Measurements from ENCODE around the gene FAM78A. TPM values are rescaled to one million over a fixed set of nuclear protein-coding genes. Genes with fewer than 3 reads are reported as not detected.
"Not testable (repeated sequence)": the region's sequence is repeated elsewhere in the genome, so short reads cannot be mapped to it uniquely, and the experiment has no call there.

The FAM78A gene
- polyA plus RNA-seq, 1 experiment, result 0.40 TPM

GRCh38 chr9:131217331-131218031, 58.8 kb downstream of the FAM78A start:
- Histone ChIP-seq H3K4me3 (ENCODE audit: low read depth, low read length) (no peak overlapping the region), H3K27me3 (ENCODE audit: control insufficient read depth, insufficient read depth, low read length) (no peaks in the 10 kb centered on the region), H3K27ac (ENCODE audit: low read depth, low read length) (no peak overlapping the region), H3K9me3 (ENCODE audit: control insufficient read depth, insufficient read depth, low read length) (no peaks in the 10 kb centered on the region)
- DNase-seq (ENCODE audit: low read depth, low spot score), result no peak
- TF ChIP-seq CTCF (IDR thresholded peaks at IDR 0.05; ENCODE audit: low read depth, low read length), result no peak
- ChIA-PET CTCF (interaction anchor here (1.2 to 1.9 kb wide), 2 partner anchors 119 to 133 kb away, joined by 3 to 4 read pairs; no protein-coding TSS in a partner anchor), POLR2A (no interaction called here)

GRCh38 chr9:131216806-131217205, 59.5 kb downstream of the FAM78A start:
- H3K27ac ChIP-seq (ENCODE audit: low read depth, low read length), result no peak overlapping the region
- no peak overlapping the region for H3K4me3 ChIP-seq (ENCODE audit: low read depth, low read length)
- peaks cover 3% of the 10 kb centered on the region; the same call in 1 of the 2 replicates for H3K9me3 ChIP-seq (ENCODE audit: control insufficient read depth, insufficient read depth, low read length)
- no peak for TF ChIP-seq CTCF (IDR thresholded peaks at IDR 0.05; ENCODE audit: low read depth, low read length)
- DNase-seq (ENCODE audit: low read depth, low spot score), result no peak
- CTCF ChIA-PET, result interaction anchor here (1.2 kb wide), 1 partner anchor 133 kb away, joined by 3 read pairs; no protein-coding TSS in a partner anchor
- no peaks in the 10 kb centered on the region for H3K27me3 ChIP-seq (ENCODE audit: control insufficient read depth, insufficient read depth, low read length)
- POLR2A ChIA-PET, result no interaction called here

GRCh38 chr9:131214876-131215275, 61.4 kb downstream of the FAM78A start:
- no peak for TF ChIP-seq CTCF (IDR thresholded peaks at IDR 0.05; ENCODE audit: low read depth, low read length)

GRCh38 chr9:131214286-131214856, 61.9 kb downstream of the FAM78A start:
- Histone ChIP-seq H3K4me3 (ENCODE audit: low read depth, low read length) (no peak overlapping the region), H3K27me3 (ENCODE audit: control insufficient read depth, insufficient read depth, low read length) (no peaks in the 10 kb centered on the region), H3K27ac (ENCODE audit: low read depth, low read length) (no peak overlapping the region), H3K9me3 (ENCODE audit: control insufficient read depth, insufficient read depth, low read length) (peaks cover 4% of the 10 kb centered on the region; the same call in 1 of the 2 replicates)
- no peak for DNase-seq (ENCODE audit: low read depth, low spot score)
- POLR2A ChIA-PET, result no interaction called here
- TF ChIP-seq CTCF (IDR thresholded peaks at IDR 0.05; ENCODE audit: low read depth, low read length), result no peak
- CTCF ChIA-PET, result interaction anchor here (0.5 to 1.5 kb wide), 5 partner anchors 33 to 135 kb away, joined by 3 to 4 read pairs (median 3); no protein-coding TSS in a partner anchor

More at GRCh38 chr9:131214876-131215275, 61.4 kb downstream of the FAM78A start:
- Histone ChIP-seq H3K27me3 (ENCODE audit: control insufficient read depth, insufficient read depth, low read length) (no peaks in the 10 kb centered on the region), H3K4me3 (ENCODE audit: low read depth, low read length) (no peak overlapping the region), H3K27ac (ENCODE audit: low read depth, low read length) (no peak overlapping the region), H3K9me3 (ENCODE audit: control insufficient read depth, insufficient read depth, low read length) (peaks cover 4% of the 10 kb centered on the region; the same call in 1 of the 2 replicates)
- ChIA-PET CTCF (interaction anchor here (0.5 to 1.5 kb wide), 5 partner anchors 56 to 135 kb away, joined by 3 to 12 read pairs (median 3); no protein-coding TSS in a partner anchor), POLR2A (no interaction called here)
- DNase-seq (ENCODE audit: low read depth, low spot score), result no peak

GRCh38 chr9:131211920-131212319, 64.4 kb downstream of the FAM78A start:
- H3K27ac ChIP-seq (ENCODE audit: low read depth, low read length); H3K9me3 ChIP-seq (ENCODE audit: control insufficient read depth, insufficient read depth, low read length); CTCF ChIA-PET; POLR2A ChIA-PET; H3K4me3 ChIP-seq (ENCODE audit: low read depth, low read length); H3K27me3 ChIP-seq (ENCODE audit: control insufficient read depth, insufficient read depth, low read length); DNase-seq (ENCODE audit: low read depth, low spot score): not testable (repeated sequence)

Other genes starting within 250 kb of the FAM78A start
- gene AIF1L, start 180.0 kb downstream of the FAM78A start, polyA plus RNA-seq (2011; rRNA removed), result 0.30 and 0.31 TPM in 2 replicates
- gene NUP214, start 150.9 kb downstream of the FAM78A start, polyA plus RNA-seq (2011; rRNA removed), result 7.9 and 12.4 TPM in 2 replicates
- 0.57 and 0.76 TPM in 2 replicates for gene PLPP7, start 13.2 kb upstream of the FAM78A start, polyA plus RNA-seq (2011; rRNA removed)
- gene PRRC2B, start 117.6 kb upstream of the FAM78A start, polyA plus RNA-seq (2011; rRNA removed), result 31.8 and 37.3 TPM in 2 replicates
- gene POMT1, start 226.4 kb upstream of the FAM78A start, polyA plus RNA-seq (2011; rRNA removed), result 23.8 and 23.9 TPM in 2 replicates

All from AG04450 (cell line).